NCI-H1092 (cell line): ENCODE data around the gene CACNA1D.

Experiments
- DNase-seq: peaks from one replicate; lab custom pipeline; 2025; lab: John Stamatoyannopoulos, UW

CACNA1D gene

DNA sequence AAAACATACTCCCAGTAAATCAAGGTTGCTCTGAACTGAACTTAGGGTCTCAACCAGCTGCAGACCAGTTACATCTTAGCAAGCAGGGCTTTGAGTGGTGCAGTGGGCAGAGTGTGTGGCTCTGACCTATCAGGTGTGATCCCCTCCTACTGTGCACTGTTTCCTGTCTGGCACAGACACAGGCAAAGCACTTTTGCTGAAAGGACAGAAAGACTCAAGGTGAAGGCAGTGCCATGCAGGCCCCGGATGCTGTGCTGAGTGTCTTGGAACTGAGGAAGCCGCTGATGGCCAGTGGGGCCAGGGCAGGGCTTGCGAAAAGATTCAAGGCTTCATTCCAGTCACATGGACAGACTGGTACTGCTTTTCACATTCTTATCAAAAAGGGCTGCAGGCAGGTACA is 85.2 kb downstream of the CACNA1D start:
- no peak for DNase-seq

DNA sequence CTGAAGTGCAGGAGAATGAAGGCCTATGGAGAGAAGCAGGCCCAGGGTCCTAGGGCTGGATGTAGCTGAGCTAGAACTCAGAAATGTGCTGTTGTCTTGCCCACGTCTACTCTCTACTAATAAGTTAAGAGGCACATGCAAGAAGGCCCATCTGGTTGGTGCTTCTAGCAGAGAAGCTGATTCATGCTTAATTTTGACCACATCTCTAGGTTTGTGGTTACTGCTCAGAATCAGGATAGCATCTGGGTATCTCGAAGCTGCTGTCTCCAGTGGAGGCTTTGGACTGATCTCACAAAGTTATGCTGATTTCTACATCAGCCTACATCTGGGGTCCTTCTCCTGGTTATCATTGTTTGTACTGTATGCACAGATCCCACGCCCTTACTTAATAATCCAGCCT is 87.3 kb downstream of the CACNA1D start:
- no peak for DNase-seq

DNA sequence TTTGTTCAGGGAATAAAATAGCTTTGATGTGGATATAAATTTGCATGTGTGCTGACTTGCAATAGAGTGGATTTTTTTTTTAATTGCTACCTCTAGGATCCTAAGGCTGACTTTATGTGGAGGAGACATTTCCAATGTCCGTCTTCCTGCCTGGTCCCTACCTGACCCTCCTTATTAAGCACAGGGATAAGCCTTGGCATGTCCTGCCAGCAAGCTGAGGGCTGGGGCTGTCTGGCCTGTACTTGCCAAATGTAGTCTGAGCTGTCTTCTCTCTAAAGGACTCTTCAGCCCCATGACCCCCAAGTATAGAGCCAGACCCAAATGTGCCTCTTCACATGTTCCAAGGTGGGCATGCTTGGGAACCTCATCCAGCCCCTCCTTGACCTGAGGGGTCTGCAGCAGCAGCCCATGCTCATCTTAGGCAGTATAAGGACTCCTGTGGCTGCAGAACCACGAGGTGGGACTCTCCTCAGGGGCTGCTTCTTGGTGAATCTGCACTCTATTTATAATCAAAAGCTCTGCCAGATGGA is 88.8 kb downstream of the CACNA1D start:
- no peak for DNase-seq

DNA sequence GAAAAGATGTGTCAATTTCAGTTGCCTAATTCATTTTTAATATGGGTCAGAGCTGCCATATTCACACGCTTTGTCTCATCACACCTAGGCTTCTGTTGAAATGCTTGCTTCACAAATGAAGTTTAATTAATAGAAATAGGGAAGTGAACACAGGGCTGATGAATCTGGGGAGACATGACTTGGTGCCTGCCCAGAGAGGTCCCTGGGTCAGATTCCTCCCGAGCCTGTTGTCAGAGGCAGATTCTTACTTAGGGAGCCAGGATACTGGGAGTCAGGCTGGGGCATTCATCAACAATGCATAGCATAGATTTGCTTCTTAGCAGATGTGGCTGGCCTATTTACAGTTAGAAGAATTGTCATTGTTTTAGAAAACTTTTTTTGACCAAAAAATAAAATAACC is 90.6 kb downstream of the CACNA1D start:
- DNase-seq, result no peak

DNA sequence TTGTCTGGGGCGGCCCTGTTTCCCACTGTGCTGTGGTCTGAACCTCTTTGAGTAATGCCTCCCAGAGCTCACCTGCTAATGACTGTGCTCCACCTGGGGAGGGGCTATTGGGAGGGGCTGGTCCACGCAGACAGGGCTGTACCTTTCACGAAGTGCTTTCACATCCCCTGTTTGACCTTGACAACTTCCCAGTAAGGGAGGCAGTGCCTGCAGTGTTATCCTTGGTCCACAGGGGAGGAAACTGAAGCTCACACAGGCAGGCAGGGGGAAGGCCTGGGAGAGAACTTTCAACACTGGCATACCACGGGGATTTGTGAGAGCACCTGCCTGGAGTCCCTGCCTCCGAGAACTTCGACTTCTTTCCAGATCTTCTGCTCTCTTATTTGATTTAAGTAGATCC is 91.2 kb downstream of the CACNA1D start:
- DNase-seq, result no peak

DNA sequence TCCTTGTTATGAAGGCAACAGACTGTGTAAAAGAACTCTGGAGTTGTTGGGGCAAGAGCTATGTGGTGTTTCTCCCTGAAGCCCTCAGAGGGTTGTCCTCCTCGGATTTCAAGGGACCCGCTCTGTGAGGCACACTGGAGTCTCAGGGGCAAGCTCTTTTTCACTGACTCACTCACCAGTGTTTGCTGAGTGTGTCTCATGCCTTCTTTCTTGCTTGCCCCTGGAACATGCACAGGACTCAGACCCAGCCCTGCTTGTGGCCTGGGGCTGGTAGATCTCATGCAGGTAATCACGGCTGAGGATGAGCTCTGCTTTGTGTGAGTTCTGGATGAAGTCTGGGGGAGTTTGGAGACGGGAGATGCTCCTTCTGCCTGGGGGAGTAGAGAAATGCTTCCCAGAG is 93.7 kb downstream of the CACNA1D start:
- no peak for DNase-seq

DNA sequence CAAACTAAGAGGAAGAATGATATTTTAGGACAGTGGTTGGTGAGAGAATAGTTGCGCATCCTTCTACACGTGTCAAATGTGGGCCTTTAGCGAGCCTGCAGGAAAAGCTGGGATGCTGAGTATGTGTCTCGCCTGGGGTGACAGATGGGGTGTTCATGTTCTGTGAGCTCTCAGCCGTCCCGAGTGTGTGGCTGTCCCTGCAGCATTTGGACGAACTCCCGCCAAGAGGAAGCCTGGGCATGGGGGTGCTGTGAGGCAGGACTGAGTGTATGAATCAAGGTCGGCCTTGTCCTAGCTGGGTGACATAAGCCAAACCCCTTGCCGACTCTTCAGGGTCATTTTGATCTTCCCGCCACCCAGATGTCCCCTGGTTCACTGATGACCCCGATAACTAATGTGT is 94.8 kb downstream of the CACNA1D start:
- no peak for DNase-seq

DNA sequence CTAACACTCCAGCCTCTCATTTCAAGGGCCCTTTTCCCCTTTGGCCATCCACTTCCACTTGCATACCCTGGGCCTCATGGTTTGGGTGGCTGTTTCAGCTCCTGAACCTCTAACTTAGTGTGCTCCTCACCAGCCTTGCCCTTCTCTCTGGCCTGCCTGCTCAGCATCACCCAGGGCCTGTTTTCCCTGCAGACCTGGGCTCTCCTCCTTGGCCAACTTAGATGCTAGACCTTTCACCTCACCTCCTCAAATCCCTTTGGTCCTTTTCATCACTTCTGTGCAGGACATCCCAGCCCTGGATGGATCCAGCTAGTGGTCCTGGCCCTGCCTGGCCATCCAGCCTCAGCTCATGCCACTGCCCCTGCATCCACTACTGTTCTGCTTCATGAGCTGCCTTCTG is 95.4 kb downstream of the CACNA1D start:
- DNase-seq, result no peak

DNA sequence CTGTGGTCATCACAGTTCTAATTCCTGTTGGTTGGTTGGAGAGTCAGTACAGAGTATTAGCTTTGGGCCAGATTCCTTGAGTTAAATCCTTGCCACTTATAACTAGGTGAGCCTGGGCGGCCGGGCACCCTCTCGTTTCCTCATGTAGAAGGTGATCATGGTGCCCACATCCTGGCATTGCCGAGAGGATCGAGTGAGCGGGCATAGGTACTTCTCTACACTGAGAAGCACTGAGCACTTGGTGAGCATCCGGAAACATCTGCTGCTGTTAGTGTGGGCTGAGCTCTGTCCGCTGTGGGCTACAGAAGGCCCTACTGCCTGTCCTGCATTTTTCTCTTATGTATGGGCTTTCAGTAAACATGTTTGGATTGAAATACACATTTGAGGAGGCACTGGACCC is 96.2 kb downstream of the CACNA1D start:
- DNase-seq, result no peak

DNA sequence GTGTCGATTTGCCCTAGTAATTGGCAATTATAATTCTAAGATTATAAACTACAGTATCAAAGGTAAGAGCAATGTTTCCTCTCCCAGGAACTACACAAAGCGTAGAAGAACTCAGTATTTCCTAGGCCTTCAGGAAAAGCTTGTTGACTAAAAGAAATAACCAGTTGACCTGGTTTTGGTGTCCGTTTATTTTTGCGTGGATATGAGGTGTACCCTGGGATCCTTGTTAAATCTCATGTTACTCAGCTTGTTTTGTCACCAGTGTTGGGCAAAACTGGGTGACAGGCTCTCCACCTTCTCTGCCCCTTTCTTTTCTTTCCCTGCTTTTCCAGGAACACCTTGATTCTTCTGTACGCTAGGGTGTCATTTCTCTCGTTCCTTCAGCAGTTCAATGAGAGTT is 97.2 kb downstream of the CACNA1D start:
- DNase-seq, result no peak

DNA sequence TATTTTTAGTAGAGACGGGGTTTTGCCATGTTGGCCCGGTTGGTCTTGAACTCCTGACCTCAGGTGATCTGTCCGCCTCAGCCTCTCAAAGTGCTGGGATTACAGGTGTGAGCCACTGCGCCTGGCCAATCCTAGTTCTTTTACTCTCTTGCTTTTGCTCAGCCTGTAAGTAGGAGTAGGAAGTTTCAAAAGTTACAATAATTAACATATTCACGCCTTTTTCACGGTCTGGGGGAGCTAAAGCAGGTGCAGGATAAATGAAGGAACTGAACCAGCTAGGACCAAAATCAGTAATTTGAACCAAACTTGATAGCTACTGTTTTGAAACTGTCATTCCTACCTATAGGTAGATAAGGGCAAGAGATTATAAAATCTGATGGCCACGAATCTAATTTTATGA is 98.5 kb downstream of the CACNA1D start:
- DNase-seq, result no peak

DNA sequence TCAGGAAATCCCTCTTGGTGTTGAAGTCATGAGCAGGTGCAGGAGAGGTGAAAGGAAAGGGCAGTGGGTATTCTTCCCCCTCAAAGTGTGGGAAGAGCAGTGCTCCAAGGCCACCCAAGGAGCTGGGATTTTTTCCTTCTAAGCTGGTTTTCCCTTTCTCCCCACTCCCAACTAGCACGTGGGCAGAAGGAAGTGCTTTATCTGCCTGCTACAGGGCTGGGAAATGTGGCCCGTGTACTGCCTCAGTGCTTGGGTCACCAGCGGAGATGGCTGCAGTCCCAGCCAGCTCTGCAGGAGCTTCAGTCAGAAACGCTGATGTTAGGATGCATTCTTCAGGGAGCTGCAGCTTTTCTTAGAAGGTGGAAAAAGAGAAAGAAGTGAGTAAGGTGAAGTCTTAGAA is 99.2 kb downstream of the CACNA1D start:
- DNase-seq, result no peak

DNA sequence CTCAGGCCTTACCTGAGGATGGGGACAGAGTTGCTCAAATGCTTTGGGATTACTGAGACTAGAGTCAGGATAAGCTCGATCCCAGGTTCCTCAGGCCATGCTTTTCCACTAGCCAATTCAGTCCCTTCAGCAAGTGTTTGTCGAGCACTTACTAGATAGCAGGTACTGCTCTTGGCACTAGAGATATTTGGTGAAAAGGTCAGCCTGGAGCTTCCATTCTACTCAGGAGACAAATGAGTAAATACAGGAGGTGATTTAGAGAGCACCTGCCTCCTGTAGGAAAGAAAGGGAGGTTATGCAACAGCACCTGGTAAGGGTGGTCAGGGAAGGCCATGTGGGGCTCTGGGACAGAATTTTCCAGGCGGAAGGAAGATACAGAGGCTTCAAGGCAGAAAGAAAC is 99.9 kb downstream of the CACNA1D start:
- DNase-seq, result no peak

DNA sequence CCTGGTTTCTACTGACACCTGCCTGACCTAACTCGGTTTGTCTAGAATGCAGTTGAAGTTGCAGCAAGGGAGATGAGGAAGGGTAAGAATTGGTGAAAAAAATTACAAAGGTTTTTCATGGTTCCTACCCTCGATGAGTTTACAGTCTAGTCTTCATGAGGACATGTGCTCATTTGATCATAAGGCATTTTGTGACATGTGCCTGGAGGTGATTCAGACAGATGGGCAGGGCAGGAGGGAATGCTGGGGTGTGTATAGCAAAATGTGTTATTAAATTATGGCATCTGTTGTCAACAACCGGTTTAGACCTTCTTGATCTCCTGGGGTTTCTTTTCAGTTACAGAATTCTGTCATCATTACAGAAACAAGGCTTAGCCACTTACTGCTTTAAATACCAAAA is 101.2 kb downstream of the CACNA1D start:
- DNase-seq, result no peak

DNA sequence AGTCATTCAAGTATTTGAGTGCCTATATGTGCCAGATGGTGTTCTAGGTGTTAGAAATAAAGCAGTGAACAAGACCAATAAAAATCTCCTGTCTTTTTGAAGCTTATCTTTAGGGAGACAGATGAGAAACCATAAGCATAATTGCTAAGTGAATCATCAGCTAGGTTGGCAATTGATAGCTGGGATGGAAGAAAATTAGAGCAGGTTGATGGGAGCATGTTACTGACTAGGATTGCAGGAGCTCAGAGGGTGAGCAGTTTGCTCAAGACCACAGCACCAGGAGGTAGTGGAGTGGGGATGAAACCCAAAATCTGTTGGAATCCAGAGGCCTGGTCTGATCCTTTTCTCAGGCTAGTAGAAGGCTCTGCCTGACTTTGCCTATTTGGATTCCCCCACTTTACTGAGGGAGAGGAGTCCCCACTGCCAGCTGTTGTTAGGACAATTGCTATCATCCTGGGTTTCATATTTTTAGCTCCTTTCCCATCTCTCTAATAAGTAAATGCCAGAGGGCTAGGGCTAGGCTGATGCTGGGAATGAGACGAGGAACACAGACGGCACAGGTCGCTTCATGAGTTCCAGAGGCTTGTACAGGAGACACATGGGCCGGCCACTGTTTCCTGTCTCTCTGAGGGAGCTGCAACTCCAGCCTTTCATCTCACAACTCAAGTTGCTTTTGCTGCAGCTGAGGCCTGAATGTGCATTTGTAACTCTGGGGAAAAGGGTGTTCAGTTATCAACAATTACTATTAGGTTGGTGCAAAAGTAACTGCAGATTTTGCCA is 102.9 kb downstream of the CACNA1D start:
- no peak for DNase-seq

DNA sequence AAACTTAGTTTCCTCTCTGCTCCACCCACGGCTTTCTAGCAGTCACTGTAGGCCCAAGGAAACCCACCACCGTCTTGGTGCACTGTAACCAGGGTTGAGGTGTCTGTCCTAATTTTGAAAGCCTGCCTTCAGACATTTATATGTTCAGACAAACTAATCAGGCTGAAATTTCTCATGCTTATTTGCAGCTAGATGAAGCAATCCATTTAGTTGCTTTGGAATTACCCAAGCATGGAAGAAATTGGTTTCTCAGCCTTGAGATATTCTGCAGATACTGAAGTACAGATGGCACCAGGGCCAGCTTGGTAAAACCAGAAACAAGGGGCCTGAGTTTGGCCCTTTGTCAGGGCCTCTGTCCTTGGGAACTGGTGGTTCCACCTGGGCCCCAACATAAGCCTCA is 105.4 kb downstream of the CACNA1D start:
- no peak for DNase-seq

DNA sequence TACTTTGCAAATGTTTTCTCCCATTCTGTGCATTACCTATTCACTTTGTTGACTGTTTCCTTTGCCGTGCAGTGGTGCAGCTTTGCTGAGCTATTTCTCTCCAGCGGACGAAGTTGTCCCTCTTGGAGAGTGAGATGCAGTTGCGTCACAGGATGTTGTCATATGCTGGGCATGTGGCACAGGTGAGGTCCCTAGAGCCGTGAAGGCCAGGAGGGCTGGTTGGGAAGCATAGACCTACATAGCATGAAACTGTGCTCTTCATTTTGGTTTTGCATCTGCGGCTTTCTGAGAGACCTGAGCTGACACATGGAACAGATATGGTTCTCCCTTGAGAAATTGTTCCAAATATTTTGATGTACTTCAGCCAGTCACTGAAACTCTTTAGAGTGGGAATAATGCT is 108.5 kb downstream of the CACNA1D start:
- no peak for DNase-seq

DNA sequence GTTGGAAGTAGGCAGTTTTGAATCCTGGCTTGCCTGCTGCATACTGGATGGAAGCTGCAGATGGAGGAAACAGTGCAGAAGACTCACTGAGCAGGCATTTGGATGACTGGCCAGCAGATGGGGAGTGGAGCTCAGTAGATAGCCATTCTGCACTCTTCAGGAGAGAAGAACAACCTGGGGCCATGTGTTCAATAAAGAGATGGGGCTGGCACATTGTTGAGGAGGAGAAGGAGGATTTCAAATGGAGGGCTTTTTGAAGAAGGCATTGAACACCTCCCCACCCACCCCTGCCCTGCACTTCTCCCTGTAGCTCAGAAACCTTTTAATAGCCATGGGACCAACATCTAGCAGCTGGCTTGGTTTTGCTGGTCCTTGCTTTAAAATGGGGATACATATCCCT is 109.8 kb downstream of the CACNA1D start:
- no peak for DNase-seq

DNA sequence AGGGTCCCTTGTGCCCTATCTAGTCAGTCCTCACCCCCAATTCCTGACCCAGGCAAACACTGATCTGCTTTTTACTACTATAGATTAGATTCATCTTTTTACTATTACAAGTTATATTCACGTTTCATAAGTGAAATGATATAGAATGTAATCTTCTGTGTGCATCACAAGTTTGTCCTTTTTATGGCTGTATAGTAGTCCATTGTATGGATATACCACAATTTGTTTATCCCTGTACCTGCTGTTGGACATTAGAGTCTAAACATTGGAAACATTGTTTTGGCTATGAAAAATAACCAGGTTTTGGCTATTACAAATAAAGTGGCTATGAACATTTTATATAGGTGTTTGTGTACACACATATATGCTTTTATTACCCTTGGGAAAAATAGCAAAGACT is 112.4 kb downstream of the CACNA1D start:
- DNase-seq, result no peak

DNA sequence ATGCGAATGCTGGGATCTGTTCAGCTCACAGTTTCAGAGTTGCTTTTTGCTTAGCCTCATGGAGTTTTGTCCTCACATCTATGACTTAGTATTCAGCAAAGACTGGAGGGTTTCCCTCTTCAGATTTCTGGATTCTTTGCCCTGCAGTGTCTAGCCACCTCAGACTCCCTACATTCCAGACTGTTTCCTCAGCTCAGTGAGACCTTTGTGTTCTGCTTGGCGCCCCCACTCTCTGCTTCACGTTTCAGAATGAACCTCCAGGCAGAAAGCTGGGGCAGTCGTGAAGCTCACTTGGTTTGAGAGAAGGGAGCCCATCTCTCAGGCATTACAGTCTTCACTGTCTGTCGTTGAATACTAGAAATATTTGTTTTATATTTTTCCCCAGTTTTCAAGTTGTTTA is 118.1 kb downstream of the CACNA1D start:
- DNase-seq, result no peak

DNA sequence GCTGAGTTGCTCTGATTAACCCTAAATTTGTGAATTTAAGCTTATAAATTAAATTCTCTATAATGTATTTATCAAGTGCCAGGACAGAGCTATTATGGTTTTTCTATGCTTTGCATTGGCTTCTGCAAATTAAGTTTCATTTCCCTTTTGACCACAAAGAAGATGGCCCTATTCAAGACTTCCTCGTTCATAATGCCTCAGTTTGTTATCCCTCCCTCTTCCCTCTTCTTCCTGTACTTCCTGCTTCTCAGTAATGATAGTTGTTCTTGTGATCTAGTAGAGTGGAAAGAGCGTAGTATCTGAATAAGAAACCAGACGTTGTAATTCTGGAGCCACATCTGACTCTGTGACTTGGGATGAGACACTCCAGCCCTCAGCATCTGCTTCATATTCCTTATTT is 118.7 kb downstream of the CACNA1D start:
- DNase-seq, result no peak

DNA sequence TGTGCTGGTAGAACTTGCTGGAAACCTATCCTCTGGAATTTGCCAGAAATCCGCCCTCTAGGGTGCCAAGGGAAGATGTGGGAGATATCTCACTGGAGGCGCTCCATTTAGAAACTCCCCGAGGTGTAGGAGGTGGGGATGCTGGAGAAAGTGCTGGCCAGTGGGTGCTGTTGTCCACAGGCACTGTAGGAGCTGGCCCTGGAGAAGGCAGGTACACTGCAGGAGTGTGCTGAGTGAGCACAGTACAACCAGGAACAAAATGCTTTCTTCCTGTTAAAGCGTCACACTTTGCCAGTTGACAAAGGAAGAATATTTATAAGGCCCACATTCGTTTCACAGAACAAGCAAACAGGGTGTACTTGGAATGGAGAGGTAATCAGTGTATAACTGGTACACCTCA is 119.9 kb downstream of the CACNA1D start:
- DNase-seq, result no peak

DNA sequence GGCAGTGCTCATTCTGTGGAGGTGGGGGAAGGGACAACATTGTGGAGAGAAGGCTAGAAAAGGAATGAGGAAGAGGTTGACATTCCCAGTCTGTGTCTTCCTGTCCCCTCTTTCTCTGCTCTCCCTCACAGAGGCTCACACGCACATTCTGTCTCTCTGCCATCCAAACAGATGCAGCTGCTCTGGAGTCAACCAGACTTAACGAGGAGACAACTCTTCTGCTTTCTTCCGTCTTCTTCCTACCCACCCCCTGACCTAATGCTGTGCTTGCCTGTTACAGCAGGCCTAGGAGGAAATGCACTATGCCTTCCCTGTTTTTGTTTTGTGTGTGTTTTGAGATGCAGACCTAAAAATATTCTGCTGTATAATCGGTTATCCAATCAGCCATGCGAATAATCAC is 121.9 kb downstream of the CACNA1D start:
- DNase-seq, result no peak
